HG02571 (cell line): ENCODE measurements around the gene CACNA1D.

Experiments
- ATAC-seq: cut with Tn5 transposase; IDR thresholded peaks from one replicate; pipeline ENCODE4 v1.9.1; 2021; ENCODE audit warnings: mild to moderate bottlenecking, moderate library complexity; ENCODE audit not compliant: unreplicated experiment

Gene CACNA1D

DNA sequence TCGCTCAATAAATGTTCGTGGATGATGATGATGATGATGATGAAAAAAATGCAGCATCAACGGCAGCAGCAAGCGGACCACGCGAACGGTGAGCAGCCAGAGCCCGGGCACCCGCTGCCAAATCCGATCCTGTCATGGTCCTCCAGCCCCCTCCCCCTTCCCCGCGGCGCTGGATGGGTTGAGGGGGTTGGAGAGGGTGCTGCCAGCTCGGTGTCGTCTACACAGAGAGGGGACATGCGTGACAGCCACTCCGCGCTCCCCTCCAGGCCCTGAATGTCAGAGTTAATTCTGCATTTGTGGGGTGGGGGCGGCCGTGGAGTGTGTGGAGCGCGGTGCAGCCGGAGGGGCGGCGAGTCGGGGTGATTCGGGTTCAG is 722 bp downstream of the CACNA1D start:
- ATAC-seq: no peak

- no peak for ATAC-seq
Observed at GRCh38 chr3:53495520-53496391, 1.3 kb downstream of the CACNA1D start.

DNA sequence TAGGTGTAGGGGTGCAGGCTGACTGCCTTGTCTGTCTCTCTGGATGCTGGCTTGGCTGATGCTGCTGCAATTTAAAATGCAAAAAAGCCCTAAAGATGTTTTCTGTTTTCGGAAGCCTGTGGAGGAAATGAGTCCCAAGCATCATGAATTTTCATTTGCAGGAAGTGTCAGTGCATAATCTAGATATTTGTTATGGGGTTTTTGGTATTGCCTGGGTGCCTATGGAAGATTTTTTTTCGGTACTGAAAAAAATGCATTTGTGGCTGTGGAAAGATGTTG is 1.9 kb downstream of the CACNA1D start:
- ATAC-seq: no peak

DNA sequence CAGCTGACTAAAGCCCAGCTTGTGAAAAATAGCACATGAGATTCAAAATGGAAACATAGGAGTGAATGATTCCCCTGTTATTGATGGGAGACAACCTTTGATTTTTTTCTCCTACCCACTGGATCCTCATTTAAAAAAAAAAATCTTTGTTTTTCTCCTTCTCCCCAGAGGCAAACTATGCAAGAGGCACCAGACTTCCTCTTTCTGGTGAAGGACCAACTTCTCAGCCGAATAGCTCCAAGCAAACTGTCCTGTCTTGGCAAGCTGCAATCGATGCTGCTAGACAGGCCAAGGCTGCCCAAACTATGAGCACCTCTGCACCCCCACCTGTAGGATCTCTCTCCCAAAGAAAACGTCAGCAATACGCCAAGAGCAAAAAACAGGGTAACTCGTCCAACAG is 2.6 kb downstream of the CACNA1D start:
- ATAC-seq: no peak

GRCh38 chr3:53498806-53499641 is 4.6 kb downstream of the CACNA1D start:
- no peak for ATAC-seq

GRCh38 chr3:53500165-53500777 is 5.9 kb downstream of the CACNA1D start:
- ATAC-seq: no peak

DNA sequence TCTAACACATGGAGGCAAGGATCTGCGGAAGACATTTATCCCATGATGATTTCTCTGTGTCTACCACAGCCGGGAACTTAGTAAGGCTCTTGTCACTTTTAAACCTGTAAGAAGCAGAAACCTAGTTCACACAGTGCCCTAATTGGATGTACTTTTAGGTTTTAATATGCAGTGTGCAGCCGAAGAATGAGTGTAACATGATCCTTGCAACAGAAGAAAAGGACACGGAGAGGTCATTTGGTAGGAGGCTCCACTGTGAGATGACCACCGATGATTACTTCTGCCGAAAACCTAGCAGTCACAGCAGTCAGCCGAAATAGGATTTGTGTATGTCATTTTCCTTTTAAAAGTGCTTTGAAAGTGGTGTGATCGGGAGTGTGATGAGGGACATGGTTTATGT is 6.8 kb downstream of the CACNA1D start:
- ATAC-seq: no peak

- ATAC-seq: no peak
Observed at GRCh38 chr3:53502737-53503136, 8.3 kb downstream of the CACNA1D start.

GRCh38 chr3:53503195-53503594 is 8.8 kb downstream of the CACNA1D start:
- ATAC-seq: no peak

DNA sequence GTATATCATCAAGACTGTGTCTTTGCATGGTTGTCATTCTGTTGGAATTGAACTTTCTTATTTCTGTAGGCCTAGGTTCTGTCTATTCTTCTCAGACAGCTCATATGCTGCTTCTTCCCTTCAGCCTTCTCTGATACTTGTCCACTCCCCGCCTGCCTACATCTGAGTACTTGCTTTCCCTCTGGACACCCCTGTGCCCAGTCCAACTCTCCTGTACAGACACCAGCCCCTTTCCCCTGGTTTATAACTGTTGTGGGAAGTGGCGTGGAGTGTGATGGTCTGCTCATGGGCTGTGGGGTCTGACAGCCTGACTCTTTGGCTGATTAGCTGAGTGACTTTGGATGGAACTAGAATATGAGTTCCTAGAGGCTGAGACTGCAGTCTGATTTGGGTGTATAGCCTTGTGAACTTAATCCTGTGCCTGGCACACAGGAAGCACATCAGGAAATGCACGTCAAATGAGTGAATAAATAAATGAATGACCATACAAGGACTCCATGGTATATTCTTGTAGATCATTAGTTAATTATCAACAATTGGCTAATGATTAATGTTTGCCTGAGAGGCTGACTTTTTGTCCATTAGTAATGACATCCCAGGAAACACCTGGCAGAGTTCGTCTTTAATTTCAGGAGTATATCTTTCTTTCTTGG is 11.8 kb downstream of the CACNA1D start:
- ATAC-seq: no peak

GRCh38 chr3:53506763-53507145 is 12.3 kb downstream of the CACNA1D start:
- no peak for ATAC-seq

- ATAC-seq: no peak
Observed at GRCh38 chr3:53509494-53509893, 15.1 kb downstream of the CACNA1D start.

GRCh38 chr3:53510508-53510907 is 16.1 kb downstream of the CACNA1D start:
- ATAC-seq: no peak

- ATAC-seq: no peak
Observed at GRCh38 chr3:53511246-53511645, 16.8 kb downstream of the CACNA1D start.

DNA sequence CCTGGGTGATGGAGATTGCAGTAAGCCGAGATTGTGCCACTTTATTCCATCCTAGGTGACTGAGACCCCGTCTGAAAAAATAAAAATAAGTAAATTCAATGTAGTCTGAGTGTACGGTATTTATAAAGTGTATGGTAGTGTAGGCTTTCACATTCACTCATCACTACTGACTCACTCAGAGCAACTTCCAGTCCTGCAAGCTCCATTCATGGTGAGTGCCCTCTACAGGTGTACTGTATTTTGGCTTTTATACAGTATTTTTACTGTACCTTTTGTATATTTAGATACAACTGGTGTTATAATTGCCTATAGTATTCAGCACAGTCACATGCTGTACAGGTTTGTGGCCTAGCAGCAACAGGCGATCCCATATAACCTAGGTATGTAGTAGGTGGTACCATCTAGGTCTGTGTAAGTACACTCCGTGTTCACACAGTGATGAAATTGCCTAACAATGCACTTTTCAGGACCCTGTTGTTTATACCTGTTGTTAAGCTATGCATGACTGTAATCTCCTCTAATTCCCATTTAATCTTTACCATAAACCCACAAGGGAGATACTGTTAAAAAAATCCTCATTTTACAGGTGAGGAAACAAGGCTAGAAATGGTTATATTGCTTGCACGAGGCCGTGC is 19.3 kb downstream of the CACNA1D start:
- no peak for ATAC-seq

DNA sequence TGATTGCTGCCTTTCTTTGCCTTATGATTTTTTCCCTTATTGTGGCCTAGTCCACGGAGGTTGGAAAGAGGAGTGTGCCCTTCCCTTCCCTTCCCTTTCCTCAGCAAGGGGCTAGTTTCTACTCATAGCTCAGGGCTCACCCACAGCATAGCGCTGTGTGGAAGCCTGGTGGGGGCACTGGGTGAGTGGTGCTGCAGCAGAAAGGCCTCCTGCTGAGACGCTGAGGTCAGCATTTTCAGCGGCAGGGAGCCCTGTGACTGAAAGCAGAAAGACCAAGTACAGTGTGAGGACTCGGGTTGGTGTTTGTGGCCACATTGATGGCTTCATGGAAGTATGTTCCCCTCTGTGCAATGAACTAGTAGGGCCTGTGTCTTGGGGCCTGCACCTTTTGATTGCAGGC is 21.9 kb downstream of the CACNA1D start:
- no peak for ATAC-seq

DNA sequence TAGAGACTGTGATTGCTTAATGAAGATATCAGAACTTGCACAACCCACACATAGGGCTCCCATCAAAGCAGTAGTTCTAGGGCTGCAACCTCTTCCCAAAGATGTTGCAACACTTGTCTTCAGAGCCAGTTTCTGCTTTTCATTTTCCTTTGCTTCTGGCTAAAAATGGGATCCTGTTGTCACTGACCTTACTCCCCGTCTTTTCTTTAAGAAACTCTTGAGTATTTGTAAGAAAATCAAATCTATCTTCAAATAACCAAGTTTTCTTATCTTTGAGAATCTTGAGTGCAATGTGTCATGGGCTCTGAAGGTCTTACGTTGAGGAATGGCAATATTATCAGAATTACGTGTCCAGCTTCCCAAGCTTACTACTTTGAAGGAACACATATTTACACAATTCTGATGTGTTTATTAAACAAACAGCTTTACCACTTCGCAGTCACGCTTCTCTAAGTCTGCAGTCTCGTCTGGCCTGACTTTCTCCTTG is 24.1 kb downstream of the CACNA1D start:
- ATAC-seq: no peak

- no peak for ATAC-seq
Observed at GRCh38 chr3:53519065-53519709, 24.8 kb downstream of the CACNA1D start.

GRCh38 chr3:53523346-53523745 is 28.9 kb downstream of the CACNA1D start:
- no peak for ATAC-seq

DNA sequence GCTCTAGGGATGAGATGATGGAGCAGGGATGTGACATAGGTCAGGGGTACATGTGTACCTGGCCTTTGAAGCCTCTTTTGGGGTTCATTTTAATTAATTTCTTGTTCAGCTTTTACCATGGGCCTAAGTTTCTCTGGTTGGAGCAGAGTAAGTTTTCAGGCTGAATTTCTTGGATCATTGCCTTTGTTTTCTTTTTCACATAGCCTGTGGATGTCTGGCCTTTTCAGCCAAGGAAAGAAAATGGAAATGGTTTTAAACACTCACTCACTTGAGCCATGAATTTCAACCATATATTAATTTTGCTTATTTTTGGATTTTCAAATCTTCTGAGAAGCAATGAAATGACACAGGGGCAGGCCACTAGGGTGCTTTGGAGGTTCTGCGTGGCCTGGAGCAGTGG is 30.2 kb downstream of the CACNA1D start:
- no peak for ATAC-seq
